CD4-positive, alpha-beta T cell (primary cell): Measurements from ENCODE around the gene FZR1. TPM values are rescaled to one million over a fixed set of nuclear protein-coding genes. Genes with fewer than 3 reads are reported as not detected.

Experiments used
- ATAC-seq: fragments of 200-7000 bp; cut with Tn5 transposase; one replicate; pipeline ENCODE4 v1.10.0; 2022; ENCODE audit warnings: mild to moderate bottlenecking; ENCODE audit not compliant: poor library complexity
- CTCF ChIA-PET: fragments of 350-600 bp; sonication (Branson Sonifier 250); formaldehyde crosslinking; loops from one replicate; lab custom pipeline; 2021; ENCODE audit warnings: antibody characterized with exemption, inconsistent platforms; lab: Charles Lee
- POLR2A ChIA-PET: fragments of 350-600 bp; sonication (Branson Sonifier 250); formaldehyde crosslinking; loops from one replicate; lab custom pipeline; 2021; ENCODE audit warnings: antibody characterized with exemption, inconsistent platforms; lab: Charles Lee
- DNase-seq, 14 experiments: peaks; one replicate each; pipeline ENCODE4 v3.0.0-alpha.2; 2013 to 2020; ENCODE audit warnings: mixed read lengths in 2 of 14
- H3K27ac ChIP-seq, 2 donors: one replicate each; pipeline versions ENCODE4 v1.5.1 to v1.7.0; 2013; ENCODE audit warnings: low read length in 2 of 2, low read depth in 1 of 2, mild to moderate bottlenecking in 1 of 2
- H3K27me3 ChIP-seq, 2 experiments: 1 replicate in 1 of 2; 2 replicates in 1 of 2; pipeline versions ENCODE4 v1.6.1 to v1.7.0; 2013; ENCODE audit warnings: low read length in 2 of 2, control low read depth in 1 of 2, mild to moderate bottlenecking in 1 of 2, moderate library complexity in 1 of 2; ENCODE audit not compliant: insufficient read depth in 2 of 2, control insufficient read depth in 1 of 2
- H3K36me3 ChIP-seq: one replicate; pipeline ENCODE4 v1.6.1; 2013; ENCODE audit warnings: low read length, control low read depth; ENCODE audit not compliant: insufficient read depth
- H3K4me1 ChIP-seq: one replicate; pipeline ENCODE4 v1.6.1; 2013; ENCODE audit warnings: low read length, control low read depth; ENCODE audit not compliant: insufficient read depth
- H3K4me3 ChIP-seq: one replicate; pipeline ENCODE4 v1.5.1; 2013; ENCODE audit warnings: mild to moderate bottlenecking, low read length, moderate library complexity
- H3K9me3 ChIP-seq, 2 experiments: 1 replicate in 1 of 2; 2 replicates in 1 of 2; pipeline versions ENCODE4 v1.6.1 to v1.7.0; 2013; ENCODE audit warnings: low read length in 2 of 2, mild to moderate bottlenecking in 2 of 2, control low read depth in 1 of 2, moderate library complexity in 1 of 2; ENCODE audit not compliant: control insufficient read depth in 1 of 2, insufficient read depth in 1 of 2
- H3K27ac Mint-ChIP-seq: one replicate; pipeline ENCODE4 v1.8.0; 2020; ENCODE audit warnings: mixed read lengths
- H3K27me3 Mint-ChIP-seq: one replicate; pipeline ENCODE4 v1.8.0; 2021; ENCODE audit warnings: mixed read lengths
- H3K36me3 Mint-ChIP-seq: one replicate; pipeline ENCODE4 v1.8.0; 2021; ENCODE audit warnings: low read depth, mixed read lengths
- H3K4me1 Mint-ChIP-seq: one replicate; pipeline ENCODE4 v1.8.0; 2021; ENCODE audit warnings: low read depth, mixed read lengths
- H3K4me3 Mint-ChIP-seq: one replicate; pipeline ENCODE4 v1.8.0; 2020; ENCODE audit warnings: mild to moderate bottlenecking, mixed read lengths
- H3K9me3 Mint-ChIP-seq: one replicate; pipeline ENCODE4 v1.8.0; 2020; ENCODE audit warnings: mixed read lengths
- intact Hi-C, 2 experiments: fragments of 100-400 bp; cut with DNase I in 1 of 2; cut with micrococcal nuclease in 1 of 2; formaldehyde crosslinking; loops; one replicate each; pipeline versions ENCODE4 v1.15.1 to v1.9.0; 2023 to 2025; cut with DNase I, micrococcal nuclease
- total RNA-seq, 174 experiments: library from RNA in 2 of 174; stranded (reverse) in 2 of 174; gene quantifications; one replicate each; pipeline ENCODE4 v1.2.3 and lab custom pipeline; 2021 to 2026
- TF ChIP-seq, protein P1 (sequence below): fragments of 200-600 bp; IDR thresholded peaks from one replicate; pipeline ENCODE4 v1.8.0; 2022; ENCODE audit warnings: antibody characterized with exemption, mild to moderate bottlenecking

FZR1 gene
- total RNA-seq, 2 experiments from 2014 or later = 109 to 116 TPM

DNA sequence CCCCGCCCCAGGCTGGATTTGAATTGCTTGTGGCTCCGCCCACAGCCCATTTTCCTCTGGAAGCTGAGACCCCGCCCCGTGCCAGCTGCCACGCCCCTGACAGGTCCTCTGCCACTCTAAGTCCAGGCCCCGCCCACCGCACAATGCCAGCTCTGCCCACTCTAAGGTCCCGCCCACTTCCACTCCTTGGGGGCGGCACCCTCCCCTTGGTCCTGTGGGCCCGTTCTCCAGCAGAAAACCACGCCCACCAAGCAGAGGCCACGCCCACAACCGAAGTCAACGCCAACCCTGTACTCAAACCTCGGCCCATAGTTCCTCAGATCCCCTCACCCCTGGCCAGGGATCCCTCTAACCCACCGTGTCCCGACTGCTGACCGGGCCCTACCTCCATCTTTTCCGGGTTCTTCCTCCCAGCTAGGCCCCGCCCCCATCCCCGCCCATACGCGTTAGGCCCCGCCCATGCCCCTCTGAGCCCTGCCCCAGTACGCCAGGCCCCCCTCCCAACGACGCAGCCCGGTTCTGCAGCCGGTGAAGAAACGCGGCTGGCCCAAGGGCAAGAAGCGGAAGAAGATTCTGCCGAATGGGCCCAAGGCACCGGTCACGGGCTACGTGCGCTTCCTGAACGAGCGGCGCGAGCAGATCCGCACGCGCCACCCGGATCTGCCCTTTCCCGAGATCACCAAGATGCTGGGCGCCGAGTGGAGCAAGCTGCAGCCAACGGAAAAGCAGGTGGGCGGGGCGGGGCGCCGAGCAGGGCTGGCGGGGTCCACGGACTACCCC is 67.9 kb downstream of the FZR1 start:
- CTCF ChIA-PET = interaction anchor here (0.9 to 1.2 kb wide), 2 partner anchors 27 to 29 kb away, joined by 3 read pairs; no protein-coding TSS in a partner anchor
- peak; percentile 18 for ATAC-seq
- intact Hi-C loops = loop anchor here in 1 of 2 experiments (2.0 to 5.0 kb wide), 3 partner anchors 53 to 137 kb away; partner anchors contain the start of genes CACTIN and FZR1
- Histone ChIP-seq H3K27me3 (no peaks in the 10 kb centered on the region), H3K4me1 (peaks cover 18% of the 10 kb centered on the region), H3K9me3 (peaks cover 0 to 7% of the 10 kb centered on the region in 2 experiments), H3K36me3 (no peaks in the 10 kb centered on the region), H3K4me3 (peak overlapping the region; percentile 73), H3K27ac (no peak overlapping the region)
- H3K36me3 Mint-ChIP-seq = peaks cover 12% of the 10 kb centered on the region
- POLR2A ChIA-PET = interaction anchor here (0.9 to 2.0 kb wide), 4 partner anchors 17 to 189 kb away, joined by 3 to 8 read pairs (median 4); partner anchors contain the start of genes MFSD12 and MRPL54
- H3K4me3 Mint-ChIP-seq = peak overlapping the region; percentile 81
- peaks cover 16% of the 10 kb centered on the region for H3K4me1 Mint-ChIP-seq
- no peak overlapping the region for H3K27ac Mint-ChIP-seq
- no peaks in the 10 kb centered on the region for H3K27me3 Mint-ChIP-seq
- TF ChIP-seq, protein P1, sequence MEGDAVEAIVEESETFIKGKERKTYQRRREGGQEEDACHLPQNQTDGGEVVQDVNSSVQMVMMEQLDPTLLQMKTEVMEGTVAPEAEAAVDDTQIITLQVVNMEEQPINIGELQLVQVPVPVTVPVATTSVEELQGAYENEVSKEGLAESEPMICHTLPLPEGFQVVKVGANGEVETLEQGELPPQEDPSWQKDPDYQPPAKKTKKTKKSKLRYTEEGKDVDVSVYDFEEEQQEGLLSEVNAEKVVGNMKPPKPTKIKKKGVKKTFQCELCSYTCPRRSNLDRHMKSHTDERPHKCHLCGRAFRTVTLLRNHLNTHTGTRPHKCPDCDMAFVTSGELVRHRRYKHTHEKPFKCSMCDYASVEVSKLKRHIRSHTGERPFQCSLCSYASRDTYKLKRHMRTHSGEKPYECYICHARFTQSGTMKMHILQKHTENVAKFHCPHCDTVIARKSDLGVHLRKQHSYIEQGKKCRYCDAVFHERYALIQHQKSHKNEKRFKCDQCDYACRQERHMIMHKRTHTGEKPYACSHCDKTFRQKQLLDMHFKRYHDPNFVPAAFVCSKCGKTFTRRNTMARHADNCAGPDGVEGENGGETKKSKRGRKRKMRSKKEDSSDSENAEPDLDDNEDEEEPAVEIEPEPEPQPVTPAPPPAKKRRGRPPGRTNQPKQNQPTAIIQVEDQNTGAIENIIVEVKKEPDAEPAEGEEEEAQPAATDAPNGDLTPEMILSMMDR = no peak
- DNase-seq = peak; percentile 48 to 94 (median 74)
- no peaks in the 10 kb centered on the region for H3K9me3 Mint-ChIP-seq

DNA sequence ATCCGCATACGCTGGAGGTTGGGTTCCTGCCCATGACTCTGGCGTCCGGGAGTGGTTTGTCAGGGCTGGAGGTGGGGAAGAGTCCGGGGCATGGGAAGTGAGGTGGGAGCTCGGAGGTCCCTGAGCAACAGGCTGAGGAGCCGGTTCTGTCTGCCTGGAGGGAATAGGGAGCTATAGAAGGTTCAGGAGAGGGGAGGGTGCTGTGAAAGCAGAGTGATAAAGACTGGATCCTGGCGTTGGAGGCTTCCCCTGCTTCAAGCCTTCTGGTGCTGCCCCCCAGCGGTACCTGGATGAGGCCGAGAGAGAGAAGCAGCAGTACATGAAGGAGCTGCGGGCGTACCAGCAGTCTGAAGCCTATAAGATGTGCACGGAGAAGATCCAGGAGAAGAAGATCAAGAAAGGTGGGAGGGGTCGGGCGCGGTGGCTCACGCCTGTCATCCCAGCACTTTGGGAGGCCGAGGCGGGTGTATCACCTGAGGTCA is 69.2 kb downstream of the FZR1 start:
- H3K4me1 Mint-ChIP-seq = peaks cover 16% of the 10 kb centered on the region
- peak overlapping the region; percentile 81 for H3K4me3 Mint-ChIP-seq
- peaks cover 18% of the 10 kb centered on the region for H3K4me1 ChIP-seq
- POLR2A ChIA-PET = interaction anchor here (2.0 kb wide), 1 partner anchor 19 kb away, joined by 8 read pairs; the partner anchor contains the start of gene MFSD12
- no peak overlapping the region for H3K27ac ChIP-seq
- CTCF ChIA-PET = interaction anchor here (0.5 to 1.2 kb wide), 3 partner anchors 30 to 587 kb away, joined by 3 to 5 read pairs (median 4); no protein-coding TSS in a partner anchor
- H3K36me3 ChIP-seq = no peaks in the 10 kb centered on the region
- H3K9me3 Mint-ChIP-seq = no peaks in the 10 kb centered on the region
- DNase-seq (peak in 7 of 14 experiments; percentile 13 to 57 (median 33)), ATAC-seq (no peak)
- peaks cover 12% of the 10 kb centered on the region for H3K36me3 Mint-ChIP-seq
- H3K27me3 Mint-ChIP-seq = no peaks in the 10 kb centered on the region
- no peaks in the 10 kb centered on the region for H3K27me3 ChIP-seq
- intact Hi-C loops = no loop called here
- no peak overlapping the region for H3K27ac Mint-ChIP-seq
- H3K4me3 ChIP-seq = no peak overlapping the region
- TF ChIP-seq, protein P1 = no peak
- peaks cover 0 to 7% of the 10 kb centered on the region in 2 experiments for H3K9me3 ChIP-seq

DNA sequence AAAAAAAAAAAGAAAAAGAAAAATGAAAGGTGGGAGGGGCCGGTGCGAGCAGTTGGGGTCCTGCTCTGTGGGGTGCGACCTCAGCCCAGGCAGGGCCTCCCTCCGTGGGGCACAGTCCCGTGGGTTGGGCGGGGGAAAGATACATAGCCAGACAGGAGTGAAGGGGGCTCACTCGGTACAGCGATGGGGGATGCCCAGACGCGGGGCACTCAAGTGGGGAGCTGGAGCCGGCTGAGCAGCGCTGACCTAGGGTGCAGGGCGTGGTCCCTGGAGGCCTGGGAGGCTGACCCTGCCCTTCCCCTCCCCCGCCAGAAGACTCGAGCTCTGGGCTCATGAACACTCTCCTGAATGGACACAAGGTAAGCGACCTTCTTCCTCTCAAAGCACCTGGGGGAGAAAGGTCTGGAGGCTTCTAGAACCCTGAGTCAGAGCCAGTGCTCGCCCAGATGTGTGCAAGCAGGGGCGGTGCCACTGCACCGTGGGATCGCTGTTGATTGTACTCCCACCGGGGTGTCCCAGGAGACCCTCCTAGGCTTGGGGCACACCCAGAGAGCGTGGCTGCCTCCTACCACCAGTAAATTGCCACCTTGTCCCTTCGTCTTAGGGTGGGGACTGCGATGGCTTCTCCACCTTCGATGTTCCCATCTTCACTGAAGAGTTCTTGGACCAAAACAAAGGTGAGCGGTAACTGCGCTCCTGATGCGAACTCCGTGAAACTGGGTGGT is 70.0 kb downstream of the FZR1 start:
- Histone ChIP-seq H3K4me1 (peaks cover 18% of the 10 kb centered on the region), H3K9me3 (peaks cover 0 to 7% of the 10 kb centered on the region in 2 experiments), H3K4me3 (no peak overlapping the region), H3K36me3 (no peaks in the 10 kb centered on the region), H3K27ac (no peak overlapping the region), H3K27me3 (no peaks in the 10 kb centered on the region)
- H3K4me3 Mint-ChIP-seq = no peak overlapping the region
- no peaks in the 10 kb centered on the region for H3K27me3 Mint-ChIP-seq
- DNase-seq = no peak
- intact Hi-C loops = no loop called here
- peaks cover 12% of the 10 kb centered on the region for H3K36me3 Mint-ChIP-seq
- H3K9me3 Mint-ChIP-seq = no peaks in the 10 kb centered on the region
- ChIA-PET POLR2A (interaction anchor here (2.0 kb wide), 1 partner anchor 19 kb away, joined by 8 read pairs; the partner anchor contains the start of gene MFSD12), CTCF (interaction anchor here (0.5 to 1.2 kb wide), 3 partner anchors 31 to 586 kb away, joined by 3 to 5 read pairs (median 4); no protein-coding TSS in a partner anchor)
- peaks cover 16% of the 10 kb centered on the region for H3K4me1 Mint-ChIP-seq
- no peak overlapping the region for H3K27ac Mint-ChIP-seq
- ATAC-seq = no peak
- TF ChIP-seq, protein P1 = no peak
